GF-D8 (cell line): ENCODE results near the gene LARP6.
"Not testable (repeated sequence)": the region's sequence is repeated elsewhere in the genome, so short reads cannot be mapped to it uniquely, and the experiment has no call there.

Experiments
- DNase-seq: peaks from one replicate; lab custom pipeline; 2025; lab: John Stamatoyannopoulos, UW

The LARP6 gene

DNA sequence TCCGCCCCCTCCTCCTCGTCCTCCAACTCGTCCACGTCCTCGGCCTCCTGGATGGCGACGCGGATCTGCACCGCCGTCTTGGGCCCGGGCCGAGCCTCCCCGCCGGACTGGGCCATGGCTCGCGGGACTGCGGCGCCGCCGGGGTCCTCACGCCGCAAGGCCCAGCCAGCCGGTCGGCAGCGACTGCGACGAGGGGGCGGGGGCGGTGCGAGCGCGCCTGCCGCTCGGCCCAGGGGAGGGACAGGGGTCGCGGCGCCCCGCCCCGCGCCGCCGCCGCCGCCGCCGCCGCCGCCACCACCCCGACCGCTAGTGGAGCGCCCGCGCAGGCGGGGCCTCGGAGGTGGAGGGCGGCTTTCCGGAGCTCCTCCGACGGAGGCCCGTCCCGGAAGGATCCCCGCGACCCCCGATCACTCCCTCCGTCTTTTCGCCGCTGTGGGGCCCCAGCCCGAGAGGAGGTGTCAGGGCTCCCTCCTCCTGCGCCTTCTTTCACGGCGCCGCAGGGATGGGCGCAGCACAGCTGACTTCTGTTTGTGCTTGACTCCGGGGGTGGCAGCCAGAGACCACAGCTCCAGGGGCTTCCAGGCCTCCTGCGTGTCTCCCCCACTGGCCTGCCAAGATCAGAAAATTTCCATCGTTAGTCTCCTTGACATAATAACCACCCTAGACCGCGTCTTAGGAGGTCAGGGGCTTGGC, at the start of gene LARP6:
Gene LARP6 (minus strand): TSS at position 185 of the 693 bp plus-strand sequence. CDS start 69 bp downstream, at position 116.
- DNase-seq: no peak

- no peak for DNase-seq
Measured at GRCh38 chr15:70902107-70902506, 48.1 kb upstream of the LARP6 start.

DNA sequence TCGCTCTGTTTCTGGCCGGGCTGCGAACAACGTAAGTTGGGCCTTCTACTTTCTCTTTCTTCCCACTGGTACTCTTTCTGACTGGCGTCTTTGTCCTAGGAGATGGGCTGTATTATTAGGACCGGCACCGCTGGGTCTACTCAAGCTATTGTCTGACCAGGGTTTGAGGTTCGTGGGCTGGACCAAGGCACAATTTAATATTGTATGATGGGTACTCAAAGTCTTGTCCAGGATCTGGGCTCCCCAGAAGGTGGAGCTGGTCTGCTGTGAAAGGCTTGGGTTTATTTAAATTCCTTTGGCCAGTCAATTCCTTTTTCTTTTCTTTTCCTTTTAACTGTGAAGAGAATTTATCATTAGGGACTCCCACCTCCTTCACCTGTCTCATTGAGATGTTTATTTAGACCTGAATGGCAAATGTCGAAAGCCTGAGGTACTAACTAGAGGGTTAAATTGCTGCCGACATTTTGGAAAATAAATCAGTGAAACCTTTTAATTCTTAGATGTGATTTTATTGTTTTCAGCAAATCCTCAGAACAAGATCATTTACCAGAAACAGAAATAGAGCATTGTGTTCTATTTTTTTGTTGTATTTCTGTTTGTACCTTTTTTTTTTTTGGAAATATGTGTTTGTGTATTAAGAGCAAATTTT, 39.1 kb upstream of the LARP6 start:
- DNase-seq: no peak

- DNase-seq: no peak
Measured at GRCh38 chr15:70892002-70892911, 38.3 kb upstream of the LARP6 start, which contains the start of the genes LRRC49 and THAP10. Gene LRRC49 (plus strand): TSS chr15:70892826. CDS start chr15:70892895, 69 bp downstream. Gene THAP10 (minus strand): TSS chr15:70892433. CDS start chr15:70892272, 161 bp downstream.

GRCh38 chr15:70882361-70882760, 28.4 kb upstream of the LARP6 start:
- no peak for DNase-seq

GRCh38 chr15:70880781-70881180, 26.8 kb upstream of the LARP6 start:
- DNase-seq: no peak

- no peak for DNase-seq
Measured at GRCh38 chr15:70879401-70879800, 25.4 kb upstream of the LARP6 start.

DNA sequence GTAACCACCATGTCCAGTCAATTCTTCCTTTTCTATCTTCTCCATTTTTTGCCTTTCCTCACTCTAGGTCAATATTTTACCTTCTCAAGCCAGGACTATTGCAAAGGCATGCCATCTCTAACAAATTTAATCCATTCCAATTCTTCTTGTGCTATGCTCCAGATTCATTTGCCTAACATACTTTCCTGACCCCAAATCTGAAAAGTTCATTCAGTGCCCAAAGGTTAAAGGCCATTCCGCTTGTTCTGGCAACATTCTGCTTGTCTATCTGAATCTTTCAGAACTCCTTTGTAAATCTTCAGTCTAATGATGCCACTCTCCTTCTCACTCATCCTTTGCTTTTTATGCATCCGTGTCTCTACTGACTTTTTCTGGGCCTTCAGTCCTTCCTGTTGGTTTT, 22.7 kb upstream of the LARP6 start:
- no peak for DNase-seq

GRCh38 chr15:70876011-70876410, 22.1 kb upstream of the LARP6 start:
- no peak for DNase-seq

- no peak for DNase-seq
Measured at GRCh38 chr15:70875001-70875782, 21.2 kb upstream of the LARP6 start.

DNA sequence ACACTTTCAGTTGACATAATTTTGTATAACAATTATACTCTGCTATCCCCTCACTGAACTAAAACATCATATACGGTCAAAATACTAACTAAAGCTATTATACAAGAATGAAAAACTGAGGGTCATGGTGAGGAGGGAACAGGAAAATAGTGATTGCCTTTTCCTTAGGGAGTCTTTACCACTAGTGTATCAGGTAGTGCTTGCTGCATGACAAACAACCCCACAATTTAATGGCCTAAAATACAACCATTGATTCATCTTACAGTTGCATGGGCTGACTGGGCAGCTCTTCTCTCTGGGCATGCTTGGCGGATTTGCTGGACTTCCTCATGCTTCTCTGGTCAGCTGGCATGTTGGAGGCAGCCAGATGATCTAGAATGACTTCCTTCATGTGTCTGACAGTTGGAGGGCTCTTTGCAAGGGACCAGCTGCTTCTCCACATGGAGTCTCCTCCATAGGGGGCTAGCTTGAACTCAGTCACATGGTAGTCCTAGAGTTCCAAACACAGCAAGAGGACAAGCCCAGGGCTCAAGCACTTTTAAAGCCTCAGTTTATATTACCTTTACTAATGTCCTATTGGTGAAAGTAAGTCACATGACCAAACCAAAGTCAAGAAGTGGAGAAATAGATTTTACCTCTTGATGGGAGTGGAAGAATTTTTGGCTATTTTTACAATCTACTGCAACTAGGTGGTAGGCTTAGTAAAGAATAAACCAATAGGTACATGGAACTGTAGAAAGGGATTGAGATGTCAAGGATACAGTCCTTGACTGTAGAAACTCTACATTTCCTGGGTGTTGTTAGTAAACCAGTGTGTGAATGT, 19.5 kb upstream of the LARP6 start:
- no peak for DNase-seq

DNA sequence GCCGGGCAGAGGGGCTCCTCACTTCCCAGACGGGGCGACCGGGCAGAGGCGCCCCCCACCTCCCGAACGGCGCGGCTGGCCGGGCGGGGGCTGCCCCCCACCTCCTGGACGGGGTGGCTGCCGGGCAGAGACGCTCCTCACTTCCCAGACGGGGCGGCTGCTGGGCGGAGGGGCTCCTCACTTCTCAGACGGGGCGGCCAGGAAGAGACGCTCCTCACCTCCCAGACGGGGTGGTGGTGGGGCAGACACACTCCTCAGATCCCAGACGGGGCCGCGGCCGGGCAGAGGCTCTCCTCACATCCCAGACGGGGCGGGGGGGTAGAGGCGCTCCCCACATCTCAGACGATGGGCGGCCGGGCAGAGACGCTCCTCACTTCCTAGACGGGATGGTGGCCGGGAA, 17.5 kb upstream of the LARP6 start:
- not testable (repeated sequence) for DNase-seq

GRCh38 chr15:70870051-70870450, 16.1 kb upstream of the LARP6 start:
- no peak for DNase-seq

- DNase-seq: no peak
Measured at GRCh38 chr15:70869346-70869745, 15.4 kb upstream of the LARP6 start.

GRCh38 chr15:70867911-70868467, 14.0 kb upstream of the LARP6 start:
- no peak for DNase-seq

- DNase-seq: no peak
Measured at GRCh38 chr15:70866982-70867641, 13.2 kb upstream of the LARP6 start.

DNA sequence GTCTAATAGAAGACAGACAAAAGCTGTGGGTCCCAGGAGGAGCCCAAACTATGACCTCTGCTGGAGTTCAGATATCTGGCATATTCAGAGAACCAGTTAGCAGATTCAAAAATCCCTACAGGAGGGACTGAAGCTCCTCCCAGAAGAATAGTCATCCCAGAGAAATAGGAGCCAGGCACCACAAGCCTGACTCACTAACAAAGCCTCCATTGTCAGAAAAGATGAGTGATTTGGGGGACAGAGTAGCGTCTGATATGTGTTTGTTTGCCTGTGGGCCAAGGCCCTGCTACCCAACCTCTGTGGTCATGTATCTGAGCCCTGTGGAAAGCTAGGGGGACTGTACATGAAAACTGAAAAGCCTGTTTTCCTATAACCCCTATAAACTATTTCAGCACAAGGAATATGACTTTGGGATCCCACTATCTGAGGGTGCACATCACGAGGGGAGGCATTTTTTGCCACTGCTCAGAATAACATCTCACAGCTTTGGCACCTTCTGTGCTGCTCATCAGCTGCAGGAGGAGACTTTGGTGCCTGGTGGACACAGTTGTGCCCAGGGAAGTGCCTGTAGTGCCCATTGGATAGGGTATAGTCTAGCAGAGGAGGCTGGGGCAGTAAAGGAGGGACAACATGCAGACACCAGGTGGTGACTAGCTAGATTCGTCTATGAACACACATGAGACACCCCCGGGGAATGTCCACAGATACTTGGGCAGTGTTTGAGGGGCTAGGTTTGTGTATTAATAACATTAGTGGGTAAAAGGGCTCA, 9.7 kb upstream of the LARP6 start:
- DNase-seq: no peak

DNA sequence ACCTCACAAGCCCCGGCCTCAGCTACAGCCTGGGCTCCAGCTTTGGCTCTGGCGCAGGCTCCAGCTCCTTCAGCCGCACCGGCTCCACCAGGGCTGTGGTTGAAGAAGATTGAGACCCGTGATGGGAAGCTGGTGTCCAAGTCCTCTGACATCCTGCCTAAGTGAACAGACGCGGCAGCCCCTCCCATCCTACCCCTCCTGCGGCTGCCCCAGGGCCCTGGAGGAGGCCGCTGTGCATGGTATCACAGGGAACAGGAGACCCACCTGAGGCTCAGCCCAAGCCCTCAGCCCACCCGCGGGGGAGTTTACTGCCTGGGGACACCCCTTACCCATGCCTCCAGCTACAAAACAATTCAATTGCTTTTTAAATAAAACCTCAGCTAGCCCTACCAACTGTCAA, 6.0 kb upstream of the LARP6 start:
- DNase-seq: no peak

GRCh38 chr15:70859322-70859908, 5.5 kb upstream of the LARP6 start:
- no peak for DNase-seq
